Forelimb muscle (tissue), 1 donor: ENCODE results near the gene TNFRSF1A. TPM values are rescaled to one million over a fixed set of nuclear protein-coding genes. Genes with fewer than 3 reads are reported as not detected.
A peak's percentile ranks its signal among the peaks of the same experiment; 100 is the strongest.
"Not testable (repeated sequence)": the region's sequence is repeated elsewhere in the genome, so short reads cannot be mapped to it uniquely, and the experiment has no call there.

Source experiments
- DNase-seq: peaks from one replicate; pipeline ENCODE4 v3.0.0-alpha.2; 2013; ENCODE audit warnings: low read depth
- polyA plus RNA-seq: library from polyadenylated mRNA; unstranded; fragments of 120-200 nt; gene quantifications from one replicate; pipeline ENCODE4 v1.2.1, GENCODE V29; 2013; ENCODE audit not compliant: insufficient read length

The TNFRSF1A gene
- polyA plus RNA-seq, 1 donor: 50.8 TPM

GRCh38 chr12:6306151-6306550, 35.7 kb downstream of the TNFRSF1A start:
- DNase-seq: no peak

GRCh38 chr12:6303071-6303470, 38.8 kb downstream of the TNFRSF1A start:
- no peak for DNase-seq

GRCh38 chr12:6302621-6303020, 39.3 kb downstream of the TNFRSF1A start:
- no peak for DNase-seq

DNA sequence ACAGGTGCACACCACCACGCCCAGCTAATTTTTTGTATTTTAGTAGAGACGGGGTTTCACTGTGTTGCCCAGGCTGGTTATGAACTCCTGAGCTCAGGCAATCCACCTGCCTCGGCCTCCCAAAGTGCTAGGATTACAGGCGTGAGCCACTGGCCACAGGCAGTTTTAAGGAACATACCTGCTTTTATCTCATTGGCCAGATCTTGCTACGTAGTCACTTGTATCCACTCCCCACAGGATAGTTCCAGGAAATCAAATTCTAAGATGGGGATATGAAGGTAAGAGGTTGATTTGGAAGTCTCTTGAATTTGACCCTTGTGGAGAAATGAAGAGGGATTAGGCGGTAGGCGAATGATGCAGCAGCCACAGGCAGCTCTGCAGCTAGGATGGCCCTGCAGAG, 40.2 kb downstream of the TNFRSF1A start:
- no peak for DNase-seq

DNA sequence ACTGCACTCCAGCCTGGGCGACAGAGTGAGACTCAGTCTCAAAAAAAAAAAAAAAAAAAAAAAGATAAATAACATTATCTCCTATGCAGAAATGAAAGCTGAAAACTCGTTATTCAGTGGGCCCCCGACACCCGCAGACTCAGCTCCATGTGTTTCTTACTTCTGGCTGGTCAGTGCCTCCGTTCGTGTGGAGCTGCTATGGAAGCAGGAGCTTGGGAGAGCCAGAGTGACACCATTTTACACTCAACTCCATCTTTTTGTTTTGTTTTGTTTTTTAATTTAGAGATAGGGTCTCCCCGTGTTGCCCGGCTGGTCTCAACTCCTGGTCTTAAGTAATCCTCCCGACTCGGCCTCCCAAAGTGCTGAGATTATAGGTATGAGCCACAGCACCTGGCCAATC, 44.7 kb downstream of the TNFRSF1A start:
- DNase-seq: no peak

DNA sequence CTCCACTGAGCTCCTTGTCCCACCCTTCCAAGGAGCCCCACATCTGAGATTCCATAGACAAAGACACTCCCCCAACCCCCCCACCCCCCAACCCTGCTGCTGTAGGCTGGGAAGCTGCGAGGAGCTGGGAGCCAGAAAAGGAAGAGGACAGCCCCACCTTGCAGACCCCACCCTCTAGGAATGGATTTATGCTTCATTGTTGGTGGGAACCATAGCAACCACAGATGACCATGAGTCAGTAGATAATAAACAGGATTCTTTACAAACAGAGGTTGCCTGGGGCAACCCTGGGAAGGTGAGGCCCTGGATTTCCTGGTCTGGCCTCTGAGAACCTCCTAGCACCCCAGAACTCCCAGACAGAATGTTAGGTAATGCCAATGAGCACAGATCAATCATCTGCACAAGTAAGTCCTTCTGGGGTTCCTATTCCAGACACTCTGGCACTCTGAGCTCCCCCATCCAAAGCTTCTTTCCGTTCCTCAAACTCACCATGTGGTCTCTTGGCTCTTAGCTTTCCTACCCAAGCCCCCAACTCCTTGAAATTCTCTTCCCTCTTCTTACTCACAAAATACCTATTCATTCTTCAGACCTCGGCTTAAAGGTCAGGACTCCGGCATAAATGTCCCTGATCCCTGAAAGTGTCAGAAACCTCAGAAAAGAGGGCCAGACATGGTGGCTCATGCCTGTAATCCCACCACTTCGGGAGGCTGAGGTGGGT, 46.6 kb downstream of the TNFRSF1A start:
- peak; percentile 22 for DNase-seq

DNA sequence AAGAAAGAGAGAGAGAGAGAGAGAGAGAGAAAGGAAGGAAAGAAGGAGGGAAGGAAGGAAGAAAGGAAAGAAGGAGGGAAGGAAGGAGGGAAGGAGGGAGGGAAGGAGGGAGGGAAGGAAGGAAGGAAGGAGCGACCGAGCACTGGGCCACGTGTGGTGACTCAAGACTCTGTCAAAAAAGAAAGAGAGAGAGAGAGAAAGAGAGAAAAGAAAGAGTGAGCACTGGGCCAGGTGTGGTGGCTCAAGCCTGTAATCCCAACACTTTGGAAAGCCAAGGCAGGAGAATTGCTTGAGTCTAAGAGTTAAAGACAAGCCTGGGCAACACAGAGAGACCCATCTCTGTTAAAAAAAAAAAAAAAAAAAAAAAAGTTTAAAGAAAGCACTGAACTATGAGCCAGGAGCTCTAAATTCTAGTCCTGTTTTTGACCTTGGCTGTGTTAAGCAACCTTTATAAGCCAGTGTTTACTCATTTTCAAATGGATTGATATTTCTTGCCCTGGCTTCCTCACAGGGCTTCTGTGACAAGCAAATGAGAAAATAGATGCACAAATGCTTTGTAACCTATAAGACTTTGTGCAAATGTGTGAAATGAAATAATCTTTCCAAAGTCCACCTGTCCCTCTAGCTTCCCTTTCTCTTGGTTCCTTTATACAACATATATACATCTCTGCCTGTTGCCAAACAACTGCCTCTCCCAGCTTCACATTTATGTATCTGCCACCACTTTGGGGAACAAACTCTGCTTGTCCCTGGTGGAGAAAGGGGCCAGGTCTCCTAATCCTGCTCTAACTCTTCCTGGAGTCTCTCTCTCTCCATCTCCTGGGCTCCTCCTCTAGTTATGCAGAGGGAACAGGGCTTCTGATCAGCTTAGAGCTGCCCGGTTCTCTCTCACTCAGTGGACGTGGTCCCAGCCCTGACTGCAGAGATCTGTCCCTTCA, 47.5 kb downstream of the TNFRSF1A start:
- no peak for DNase-seq

DNA sequence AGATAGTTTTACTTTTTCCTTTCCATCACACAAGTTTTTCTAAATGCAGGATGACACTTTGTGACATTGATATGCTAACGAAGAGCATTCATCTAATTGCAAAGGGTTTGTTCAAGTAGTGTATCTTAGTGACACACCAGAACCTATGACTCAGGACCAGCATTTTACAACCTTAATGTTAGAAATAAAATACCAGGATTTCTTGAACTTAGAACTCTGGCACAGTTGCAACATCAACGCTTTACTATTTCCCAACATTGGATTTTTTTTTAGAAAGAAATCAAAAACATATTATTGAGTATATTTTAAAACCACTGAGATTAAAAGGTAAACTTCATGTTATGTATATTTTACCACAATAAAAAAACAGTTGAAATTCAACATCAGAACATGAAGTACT, 49.3 kb downstream of the TNFRSF1A start:
- DNase-seq: no peak

- not testable (repeated sequence) for DNase-seq
These were observed 52.0 kb downstream of the TNFRSF1A start for GRCh38 chr12:6289906-6290305.

- not testable (repeated sequence) for DNase-seq
These were observed 52.8 kb downstream of the TNFRSF1A start for GRCh38 chr12:6289081-6289480.

DNA sequence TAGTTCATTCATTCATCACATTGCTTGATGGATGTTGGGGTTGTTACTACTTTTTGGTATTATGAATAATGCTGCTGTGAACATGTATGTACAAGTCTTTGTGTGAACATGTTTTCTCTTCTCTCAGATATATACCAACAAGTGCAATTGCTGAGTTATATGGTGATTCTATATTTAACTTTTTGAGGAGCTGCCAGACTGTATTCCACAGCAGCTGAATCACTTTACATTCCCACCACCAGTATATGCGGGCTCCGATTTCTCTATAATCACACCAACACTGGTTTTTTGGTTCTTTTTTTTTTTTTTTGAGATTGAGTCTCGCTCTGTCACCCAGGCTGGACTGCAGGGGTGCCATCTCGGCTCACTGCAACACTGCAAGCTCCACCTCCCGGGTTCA, 53.6 kb downstream of the TNFRSF1A start:
- no peak for DNase-seq

DNA sequence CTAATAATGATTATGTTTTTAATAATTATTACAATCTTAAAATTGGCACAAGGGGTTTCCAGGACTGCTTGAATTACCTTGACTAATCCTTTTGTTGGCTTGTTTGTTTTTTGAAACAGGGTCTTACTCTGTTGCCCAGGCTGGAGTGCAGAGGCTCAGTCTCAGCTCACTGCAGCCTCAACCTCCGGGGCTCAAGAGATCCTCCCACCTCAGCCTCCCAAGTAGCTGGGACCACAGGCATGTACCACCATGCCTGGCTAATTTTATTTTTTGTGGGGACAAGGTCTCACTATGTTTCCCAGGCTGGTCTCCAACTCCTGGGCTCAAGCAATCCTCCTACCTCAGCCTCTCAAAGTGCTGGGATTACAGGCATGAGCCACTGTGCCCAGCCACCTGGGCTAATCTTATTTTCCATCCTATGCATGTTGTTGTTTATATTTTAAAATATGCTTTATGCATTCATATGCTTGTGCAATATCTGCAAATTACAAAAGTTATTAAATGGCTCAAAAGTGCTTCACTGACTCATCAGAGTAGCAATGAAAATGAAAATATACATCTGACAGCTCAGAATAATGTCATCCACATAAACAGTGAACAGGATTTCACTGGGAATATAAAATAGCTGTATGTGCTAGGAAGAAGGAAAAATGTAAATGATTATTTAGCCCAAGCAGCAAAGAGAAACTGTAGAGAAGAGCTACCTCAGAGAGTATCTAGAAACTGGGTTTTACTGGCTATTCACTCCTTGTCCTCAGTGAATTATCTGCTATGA, 56.2 kb downstream of the TNFRSF1A start:
- no peak for DNase-seq

GRCh38 chr12:6285063-6285477, 56.8 kb downstream of the TNFRSF1A start:
- peak; percentile 32 for DNase-seq

GRCh38 chr12:6284273-6284672, 57.6 kb downstream of the TNFRSF1A start:
- DNase-seq: no peak

DNA sequence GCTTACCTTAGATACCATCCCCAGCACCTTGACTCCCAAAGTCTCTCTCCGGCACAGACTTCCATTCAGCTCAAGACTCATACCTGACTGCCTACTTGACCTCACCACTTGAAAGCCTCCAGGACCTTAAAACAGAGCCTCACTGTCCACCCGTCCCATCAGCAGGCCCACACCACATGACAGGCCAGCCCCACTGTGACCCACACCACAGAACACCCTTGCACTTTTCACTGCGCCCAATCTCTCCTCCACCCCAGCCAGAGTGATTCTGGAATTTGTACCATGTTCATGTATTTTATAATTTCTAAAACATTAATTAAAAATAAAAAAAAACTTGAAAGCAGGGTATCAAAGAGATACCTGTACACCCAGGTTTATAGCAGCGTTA, 59.4 kb downstream of the TNFRSF1A start:
- no peak for DNase-seq

DNA sequence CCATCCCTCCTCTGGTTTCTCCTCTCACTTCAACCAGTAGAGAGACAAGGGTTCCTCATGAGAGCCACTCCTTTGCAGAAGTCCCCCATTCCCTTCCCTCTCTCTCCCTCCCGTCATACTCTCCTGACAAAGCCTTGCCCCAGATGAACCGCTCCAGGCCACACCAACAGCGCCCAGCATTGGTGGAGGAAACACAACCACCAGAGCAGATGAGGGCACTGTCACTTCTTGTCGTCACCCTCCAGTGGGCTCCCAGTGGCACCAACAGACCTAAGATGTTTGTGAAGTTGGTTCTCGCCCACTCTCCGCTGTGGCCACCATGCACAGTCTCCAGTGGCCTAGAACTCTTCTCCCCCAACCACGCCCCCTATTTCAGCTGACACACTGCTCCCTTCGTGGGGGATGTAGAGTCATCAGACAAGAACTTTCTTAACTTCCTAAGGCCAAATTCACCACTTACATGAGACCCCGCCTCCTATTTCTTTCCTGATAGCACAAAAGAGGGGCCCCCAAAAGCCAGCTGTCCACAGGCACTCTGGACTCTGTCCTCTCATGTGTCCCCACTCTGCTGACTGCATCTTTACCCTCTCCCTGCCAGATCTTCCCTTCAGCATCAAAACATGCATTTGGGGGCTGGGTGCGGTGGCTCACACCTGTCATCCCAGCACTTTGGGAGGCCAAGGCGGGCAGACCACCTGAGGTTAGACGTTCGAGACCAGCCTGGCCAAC, 60.6 kb downstream of the TNFRSF1A start:
- DNase-seq: no peak

- DNase-seq: no peak
These were observed 61.2 kb downstream of the TNFRSF1A start for GRCh38 chr12:6280672-6281071.

- no peak for DNase-seq
These were observed 61.8 kb downstream of the TNFRSF1A start for GRCh38 chr12:6280053-6280469.

DNA sequence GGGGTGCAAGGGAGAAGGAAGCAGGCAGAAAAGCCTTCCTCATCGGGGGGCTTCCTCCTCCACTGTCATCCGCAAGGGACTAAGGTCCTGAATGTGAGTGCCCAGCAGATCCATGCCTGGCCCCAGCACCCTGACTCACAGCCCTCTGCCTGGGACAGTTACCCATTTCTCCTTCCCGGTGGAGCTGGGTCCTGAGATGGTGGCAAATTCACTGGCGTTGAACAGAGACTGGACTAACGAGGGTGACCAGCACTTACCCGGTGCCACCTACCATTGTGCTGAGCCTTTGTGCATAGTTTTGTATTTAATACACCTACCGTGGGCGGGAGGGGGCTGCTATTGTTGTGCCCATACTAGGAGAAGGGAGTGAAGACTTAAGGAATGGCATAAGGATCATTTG, 62.2 kb downstream of the TNFRSF1A start:
- no peak for DNase-seq

GRCh38 chr12:6279256-6279628, 62.6 kb downstream of the TNFRSF1A start:
- no peak for DNase-seq
